ENCODE data around the gene YY1. TPM values are rescaled to one million over a fixed set of nuclear protein-coding genes. Genes with fewer than 3 reads are reported as not detected.
"Not testable (repeated sequence)": the region's sequence is repeated elsewhere in the genome, so short reads cannot be mapped to it uniquely, and the experiment has no call there.

Gene YY1
- total RNA-seq, 1 donor from 2014 or later, result 43.0 TPM

DNA sequence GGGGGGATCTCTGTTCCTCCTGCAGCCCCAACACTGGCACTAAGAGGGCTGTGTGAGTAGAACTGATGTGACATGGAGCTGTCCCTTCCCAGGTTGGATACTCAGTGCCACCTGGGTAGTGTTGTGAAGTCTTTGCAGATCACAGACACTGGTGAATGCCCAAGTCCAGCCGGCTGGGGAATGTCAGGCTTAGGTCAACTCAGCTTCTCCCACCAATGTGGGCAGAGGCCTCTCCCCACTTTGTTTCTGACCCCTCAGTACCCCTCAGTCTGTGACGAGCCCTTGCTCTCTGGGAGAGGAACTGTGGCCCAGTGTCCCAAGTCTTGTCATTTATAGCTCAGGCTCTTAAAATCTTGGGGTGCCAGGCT is 56.0 kb downstream of the YY1 start:
- Histone ChIP-seq H3K27ac (no peak overlapping the region), H3K4me3 (no peak overlapping the region), H3K9me3 (no peaks in the 10 kb centered on the region), H3K27me3 (no peaks in the 10 kb centered on the region), H3K36me3 (peaks cover 0 to 8% of the 10 kb centered on the region in 2 donors), H3K4me1 (peaks cover 26% of the 10 kb centered on the region)
- TF ChIP-seq POLR2AphosphoS5 (IDR thresholded peaks at IDR 0.05; ENCODE audit: insufficient read depth in 1 of 2, low read depth in 1 of 2), result no peak
- TF ChIP-seq POLR2A (IDR thresholded peaks at IDR 0.05), result no peak
- TF ChIP-seq, protein P1, sequence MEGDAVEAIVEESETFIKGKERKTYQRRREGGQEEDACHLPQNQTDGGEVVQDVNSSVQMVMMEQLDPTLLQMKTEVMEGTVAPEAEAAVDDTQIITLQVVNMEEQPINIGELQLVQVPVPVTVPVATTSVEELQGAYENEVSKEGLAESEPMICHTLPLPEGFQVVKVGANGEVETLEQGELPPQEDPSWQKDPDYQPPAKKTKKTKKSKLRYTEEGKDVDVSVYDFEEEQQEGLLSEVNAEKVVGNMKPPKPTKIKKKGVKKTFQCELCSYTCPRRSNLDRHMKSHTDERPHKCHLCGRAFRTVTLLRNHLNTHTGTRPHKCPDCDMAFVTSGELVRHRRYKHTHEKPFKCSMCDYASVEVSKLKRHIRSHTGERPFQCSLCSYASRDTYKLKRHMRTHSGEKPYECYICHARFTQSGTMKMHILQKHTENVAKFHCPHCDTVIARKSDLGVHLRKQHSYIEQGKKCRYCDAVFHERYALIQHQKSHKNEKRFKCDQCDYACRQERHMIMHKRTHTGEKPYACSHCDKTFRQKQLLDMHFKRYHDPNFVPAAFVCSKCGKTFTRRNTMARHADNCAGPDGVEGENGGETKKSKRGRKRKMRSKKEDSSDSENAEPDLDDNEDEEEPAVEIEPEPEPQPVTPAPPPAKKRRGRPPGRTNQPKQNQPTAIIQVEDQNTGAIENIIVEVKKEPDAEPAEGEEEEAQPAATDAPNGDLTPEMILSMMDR (IDR thresholded peaks at IDR 0.05), result no peak
- intact Hi-C loops (cut with DNase I), result no loop called here
- no peak for DNase-seq (ENCODE audit: extremely low spot score in 2 of 2)

DNA sequence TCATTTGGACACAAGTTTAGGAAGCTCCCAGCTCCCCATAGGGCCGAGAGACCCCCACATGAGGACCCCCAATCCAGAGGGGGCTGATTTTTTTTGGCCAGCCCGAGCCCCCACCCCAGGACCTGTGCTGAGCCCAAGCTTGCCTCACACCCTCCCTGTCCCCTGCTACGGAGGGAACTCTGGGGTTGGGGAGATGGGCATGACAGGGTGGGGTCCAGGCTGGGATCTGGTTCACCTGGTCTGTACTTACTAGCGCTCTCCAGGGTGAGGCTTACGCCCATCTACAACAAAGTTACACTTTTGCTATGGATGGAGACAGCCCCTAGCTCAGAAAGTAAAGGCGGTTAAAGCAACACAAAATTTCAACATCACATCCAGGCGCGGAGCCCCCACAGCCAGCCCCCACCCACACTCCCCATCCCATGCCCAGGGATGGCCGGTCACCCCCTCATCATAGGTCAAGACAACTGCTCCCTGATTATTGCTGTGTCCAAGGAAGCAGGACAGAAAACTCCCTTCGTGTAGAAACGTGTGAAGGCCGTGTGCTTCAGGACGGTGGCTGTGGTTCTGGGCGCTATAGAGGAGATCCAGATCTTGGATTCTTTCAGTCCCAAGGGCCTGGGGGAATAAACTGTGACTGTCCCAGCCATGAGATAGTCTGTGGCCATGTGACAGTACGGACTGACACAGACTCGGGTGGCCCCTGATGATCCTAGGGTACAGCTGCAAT is 56.6 kb downstream of the YY1 start:
- intact Hi-C loops (cut with DNase I), result no loop called here
- Histone ChIP-seq H3K27ac (no peak overlapping the region), H3K36me3 (peaks cover 0 to 8% of the 10 kb centered on the region in 2 donors)

DNA sequence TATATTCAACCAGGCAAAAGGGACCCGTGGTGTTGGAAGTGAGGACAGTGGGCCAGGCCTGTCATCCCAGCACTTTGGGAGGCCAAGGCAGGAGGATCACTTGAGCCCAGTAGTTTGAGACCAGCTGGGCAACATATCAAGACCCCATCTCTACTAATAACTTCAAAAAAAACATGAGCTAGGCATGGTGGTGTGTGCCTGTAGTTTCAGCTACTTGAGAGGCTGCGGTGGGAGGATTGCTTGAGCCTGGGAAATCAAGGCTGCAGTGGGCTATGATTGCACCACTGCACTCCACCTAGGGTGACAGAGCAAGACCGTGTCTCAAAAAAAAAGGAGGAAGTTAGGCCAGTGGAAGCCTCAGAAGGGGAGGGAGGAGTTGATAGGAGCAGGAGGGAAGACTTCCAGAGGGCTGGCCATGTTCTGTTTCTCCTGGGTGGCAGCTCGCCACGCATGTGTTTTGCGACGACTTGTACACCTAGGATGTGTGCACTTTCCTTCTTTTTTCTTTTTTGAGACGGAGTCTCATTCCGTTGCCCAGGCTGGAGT is 57.2 kb downstream of the YY1 start:
- intact Hi-C loops (cut with DNase I), result no loop called here
- TF ChIP-seq POLR2AphosphoS5 (IDR thresholded peaks at IDR 0.05; ENCODE audit: insufficient read depth in 1 of 2, low read depth in 1 of 2) (no peak), POLR2A (IDR thresholded peaks at IDR 0.05) (no peak)
- TF ChIP-seq, protein P1 (IDR thresholded peaks at IDR 0.05), result no peak
- H3K36me3 ChIP-seq, result peaks cover 0 to 3% of the 10 kb centered on the region in 2 donors
- peaks cover 26% of the 10 kb centered on the region for H3K4me1 ChIP-seq
- no peak overlapping the region for H3K4me3 ChIP-seq
- no peak overlapping the region for H3K27ac ChIP-seq
- no peak for DNase-seq (ENCODE audit: extremely low spot score in 2 of 2)
- no peaks in the 10 kb centered on the region for H3K27me3 ChIP-seq
- no peaks in the 10 kb centered on the region for H3K9me3 ChIP-seq

More for the DNA sequence above, 56.6 kb downstream of the YY1 start:
- Histone ChIP-seq H3K4me1 (peaks cover 26% of the 10 kb centered on the region), H3K9me3 (no peaks in the 10 kb centered on the region), H3K27me3 (no peaks in the 10 kb centered on the region), H3K4me3 (no peak overlapping the region)
- no peak for TF ChIP-seq POLR2AphosphoS5 (IDR thresholded peaks at IDR 0.05; ENCODE audit: insufficient read depth in 1 of 2, low read depth in 1 of 2)
- no peak for TF ChIP-seq POLR2A (IDR thresholded peaks at IDR 0.05)
- TF ChIP-seq, protein P1 (IDR thresholded peaks at IDR 0.05), result no peak
- DNase-seq (ENCODE audit: extremely low spot score in 2 of 2), result no peak

DNA sequence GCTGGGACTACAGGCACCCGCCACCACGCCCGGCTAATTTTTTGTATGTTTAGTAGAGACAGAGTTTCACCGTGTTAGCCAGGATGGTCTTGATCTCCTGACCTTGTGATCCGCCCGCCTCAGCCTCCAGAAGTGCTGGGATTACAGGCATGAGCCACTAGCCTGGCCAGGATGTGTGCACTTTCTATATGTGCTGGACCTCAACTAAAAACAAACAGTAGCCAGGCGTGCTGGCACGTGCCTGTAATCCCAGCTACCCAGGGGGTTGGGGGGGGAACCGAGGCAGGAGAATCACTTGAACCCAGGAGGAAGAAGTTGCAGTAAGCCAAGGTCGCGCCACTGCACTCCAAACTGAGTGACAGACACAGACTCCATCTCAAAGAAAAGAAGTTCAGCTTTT is 57.8 kb downstream of the YY1 start:
- peaks cover 26% of the 10 kb centered on the region for H3K4me1 ChIP-seq
- H3K27me3 ChIP-seq; H3K9me3 ChIP-seq; intact Hi-C loops (cut with DNase I); DNase-seq (ENCODE audit: extremely low spot score in 2 of 2); H3K36me3 ChIP-seq; H3K4me3 ChIP-seq: not testable (repeated sequence)
- H3K27ac ChIP-seq, result peak overlapping the region; percentile 90

DNA sequence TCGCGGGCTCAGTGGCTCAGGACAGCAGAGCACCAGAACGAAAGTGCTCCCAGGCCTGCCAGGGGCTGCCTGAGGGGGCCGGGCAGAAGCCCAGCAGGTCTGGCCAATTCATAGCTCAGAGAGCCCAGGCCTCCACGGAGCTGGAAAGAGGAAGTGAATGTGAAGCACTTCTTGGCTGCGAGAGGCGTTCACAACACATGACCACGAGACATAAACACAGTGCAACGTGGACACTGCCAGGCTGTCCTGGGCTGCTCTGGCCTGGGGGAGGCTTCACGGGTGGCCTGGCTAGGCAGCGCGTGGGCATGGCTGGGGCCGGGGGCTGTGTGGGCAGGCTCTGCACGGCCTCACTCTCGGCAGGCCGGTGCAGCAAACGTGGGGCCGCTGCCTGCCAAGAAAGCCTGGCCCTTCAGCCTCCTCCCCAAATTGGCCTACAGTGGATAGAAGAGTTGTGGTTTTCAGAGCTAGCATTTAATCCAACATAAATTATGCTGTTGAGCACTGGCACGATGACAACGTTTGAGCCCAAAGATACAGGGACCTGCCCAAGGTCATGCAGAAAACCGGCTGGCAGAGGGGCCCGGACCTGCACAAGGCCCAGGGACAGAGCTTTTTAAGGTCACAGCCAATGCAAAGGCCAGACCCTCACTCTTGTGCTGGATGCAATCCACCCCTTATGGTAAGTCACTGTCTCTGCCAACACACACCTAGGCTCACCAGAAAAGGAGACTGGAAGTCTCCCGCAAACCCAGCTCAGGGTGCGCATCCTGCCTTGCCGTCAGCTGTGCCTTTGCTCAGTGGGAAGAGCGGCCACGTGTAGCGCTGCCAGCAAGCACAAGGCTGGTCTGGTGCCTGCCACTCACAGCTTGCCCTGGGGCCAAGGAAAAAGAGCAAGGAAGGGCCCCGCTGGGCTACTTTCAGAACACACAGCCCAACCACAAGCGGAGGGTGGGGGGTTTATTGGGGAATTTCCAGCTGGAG is 58.7 kb downstream of the YY1 start:
- Histone ChIP-seq H3K27ac (peak overlapping the region; percentile 90), H3K4me3 (peak overlapping the region; percentile 9 to 24), H3K9me3 (no peaks in the 10 kb centered on the region), H3K27me3 (no peaks in the 10 kb centered on the region), H3K4me1 (peaks cover 34% of the 10 kb centered on the region), H3K36me3 (no peaks in the 10 kb centered on the region)
- intact Hi-C loops (cut with DNase I), result no loop called here
- DNase-seq (ENCODE audit: extremely low spot score in 2 of 2), result no peak
- no peak for TF ChIP-seq POLR2A (IDR thresholded peaks at IDR 0.05)
- peak; percentile 61 to 62 for TF ChIP-seq POLR2AphosphoS5 (IDR thresholded peaks at IDR 0.05; ENCODE audit: insufficient read depth in 1 of 2, low read depth in 1 of 2)

All from vagina (tissue), 2 donors.